Vagina (tissue), 2 donors: ENCODE results near the gene SCO1. TPM values are rescaled to one million over a fixed set of nuclear protein-coding genes. Genes with fewer than 3 reads are reported as not detected.

Source experiments
- DNase-seq, 2 donors: peaks; one replicate each; pipeline ENCODE4 v3.0.0-alpha.2; 2017; ENCODE audit errors: extremely low spot score in 2 of 2
- H3K27ac ChIP-seq: fragments of 200-600 bp; sonication (generic); one replicate; pipeline ENCODE4 v1.5.1; 2019
- H3K27me3 ChIP-seq: fragments of 200-600 bp; sonication (generic); one replicate; pipeline ENCODE4 v1.5.1; 2019
- H3K36me3 ChIP-seq, 2 donors: fragments of 200-600 bp; sonication (generic); one replicate each; pipeline ENCODE4 v1.5.1; 2017 to 2019
- H3K4me1 ChIP-seq: fragments of 200-600 bp; sonication (generic); one replicate; pipeline ENCODE4 v1.5.1; 2019
- H3K4me3 ChIP-seq, 2 donors: fragments of 200-600 bp; sonication (generic); 1 replicate in 1 of 2; 2 replicates in 1 of 2; pipeline ENCODE4 v1.5.1; 2016 to 2019
- H3K9me3 ChIP-seq: fragments of 200-600 bp; sonication (generic); one replicate; pipeline ENCODE4 v1.5.1; 2019
- CTCF ChIP-seq, 3 experiments: fragments of 450-650 bp in 2 of 3; fragments of 200-600 bp in 1 of 3; sonication (generic) in 1 of 3; IDR thresholded peaks; one replicate each; pipeline ENCODE4 v1.5.1; 2017 to 2019; ENCODE audit warnings: antibody characterized with exemption in 3 of 3, mild to moderate bottlenecking in 2 of 3, moderate library complexity in 2 of 3
- POLR2A ChIP-seq, 2 donors: fragments of 450-650 bp; IDR thresholded peaks; one replicate each; pipeline ENCODE4 v1.6.1; 2017; ENCODE audit warnings: antibody characterized with exemption in 2 of 2, mild to moderate bottlenecking in 2 of 2, moderate library complexity in 2 of 2
- POLR2AphosphoS5 ChIP-seq, 2 donors: sonication (generic); formaldehyde crosslinking; IDR thresholded peaks; one replicate each; pipeline ENCODE4 v1.9.0; 2017; ENCODE audit warnings: antibody characterized with exemption in 2 of 2, mild to moderate bottlenecking in 2 of 2, low read depth in 1 of 2; ENCODE audit not compliant: insufficient read depth in 1 of 2
- intact Hi-C: fragments of 100-400 bp; cut with DNase I; formaldehyde crosslinking; loops from one replicate; pipeline ENCODE4 v1.15.1; 2023
- total RNA-seq: library from RNA; depleted of rRNA; stranded (reverse); fragments of >200 nt; gene quantifications from one replicate; pipeline ENCODE4 v1.2.3, GENCODE V29; 2016

Gene SCO1
- total RNA-seq, 1 donor from 2014 or later = 38.8 TPM

- intact Hi-C loops = no loop called here
- peak in 1 of 2 donors; percentile 3 for DNase-seq
- Histone ChIP-seq H3K4me1 (peaks cover 9% of the 10 kb centered on the region), H3K9me3 (no peaks in the 10 kb centered on the region), H3K27ac (no peak overlapping the region), H3K27me3 (no peaks in the 10 kb centered on the region), H3K36me3 (peaks cover 0 to 16% of the 10 kb centered on the region in 2 donors), H3K4me3 (no peak overlapping the region)
- TF ChIP-seq POLR2AphosphoS5 (IDR thresholded peaks at IDR 0.05; ENCODE audit: insufficient read depth in 1 of 2, low read depth in 1 of 2) (no peak), POLR2A (IDR thresholded peaks at IDR 0.05) (no peak), CTCF (IDR thresholded peaks at IDR 0.05) (no peak)
These were observed 28.9 kb upstream of the SCO1 start for GRCh38 chr17:10726196-10726595.

- Histone ChIP-seq H3K9me3 (no peaks in the 10 kb centered on the region), H3K4me1 (peaks cover under 1% of the 10 kb centered on the region), H3K4me3 (no peak overlapping the region), H3K27me3 (no peaks in the 10 kb centered on the region), H3K27ac (no peak overlapping the region), H3K36me3 (peaks cover 0 to 16% of the 10 kb centered on the region in 2 donors)
- TF ChIP-seq POLR2AphosphoS5 (IDR thresholded peaks at IDR 0.05; ENCODE audit: insufficient read depth in 1 of 2, low read depth in 1 of 2) = no peak
- TF ChIP-seq POLR2A (IDR thresholded peaks at IDR 0.05) = no peak
- TF ChIP-seq CTCF (IDR thresholded peaks at IDR 0.05) = no peak
- peak in 1 of 2 donors; percentile 81 for DNase-seq
- intact Hi-C loops = no loop called here
These were observed 27.9 kb upstream of the SCO1 start for GRCh38 chr17:10725262-10725661.

- no peak overlapping the region for H3K27ac ChIP-seq
- H3K9me3 ChIP-seq = no peaks in the 10 kb centered on the region
- H3K36me3 ChIP-seq = peaks cover 0 to 16% of the 10 kb centered on the region in 2 donors
- H3K27me3 ChIP-seq = no peaks in the 10 kb centered on the region
- intact Hi-C loops = no loop called here
- no peaks in the 10 kb centered on the region for H3K4me1 ChIP-seq
- H3K4me3 ChIP-seq = no peak overlapping the region
- peak in 1 of 2 donors; percentile 72 for DNase-seq
- TF ChIP-seq POLR2A (IDR thresholded peaks at IDR 0.05) (no peak), POLR2AphosphoS5 (IDR thresholded peaks at IDR 0.05; ENCODE audit: insufficient read depth in 1 of 2, low read depth in 1 of 2) (no peak), CTCF (IDR thresholded peaks at IDR 0.05) (no peak)
These were observed 27.3 kb upstream of the SCO1 start for GRCh38 chr17:10724546-10725195.

GRCh38 chr17:10718547-10718946, 21.2 kb upstream of the SCO1 start:
- Histone ChIP-seq H3K4me3 (no peak overlapping the region), H3K9me3 (no peaks in the 10 kb centered on the region), H3K4me1 (no peaks in the 10 kb centered on the region), H3K36me3 (peaks cover 0 to 11% of the 10 kb centered on the region in 2 donors), H3K27ac (no peak overlapping the region), H3K27me3 (no peaks in the 10 kb centered on the region)
- no peak for TF ChIP-seq POLR2AphosphoS5 (IDR thresholded peaks at IDR 0.05; ENCODE audit: insufficient read depth in 1 of 2, low read depth in 1 of 2)
- TF ChIP-seq POLR2A (IDR thresholded peaks at IDR 0.05) = no peak
- TF ChIP-seq CTCF (IDR thresholded peaks at IDR 0.05) = no peak
- intact Hi-C loops = no loop called here
- DNase-seq = no peak

GRCh38 chr17:10716218-10716617, 18.9 kb upstream of the SCO1 start:
- no peak overlapping the region for H3K27ac ChIP-seq
- H3K4me3 ChIP-seq = no peak overlapping the region
- intact Hi-C loops = no loop called here
- no peaks in the 10 kb centered on the region for H3K27me3 ChIP-seq
- TF ChIP-seq POLR2AphosphoS5 (IDR thresholded peaks at IDR 0.05; ENCODE audit: insufficient read depth in 1 of 2, low read depth in 1 of 2) (no peak), CTCF (IDR thresholded peaks at IDR 0.05) (no peak), POLR2A (IDR thresholded peaks at IDR 0.05) (no peak)
- no peaks in the 10 kb centered on the region for H3K4me1 ChIP-seq
- H3K9me3 ChIP-seq = no peaks in the 10 kb centered on the region
- DNase-seq = no peak
- peaks cover 0 to 18% of the 10 kb centered on the region in 2 donors for H3K36me3 ChIP-seq
